Measurements from ENCODE around the gene PLCB4. TPM values are rescaled to one million over a fixed set of nuclear protein-coding genes. Genes with fewer than 3 reads are reported as not detected.

Gene PLCB4
- total RNA-seq, 1 donor from 2014 or later: 20.6 TPM

GRCh38 chr20:9163251-9163650 lies 94.4 kb downstream of the PLCB4 start:
- H3K27ac ChIP-seq: no peak overlapping the region
- no peaks in the 10 kb centered on the region for H3K27me3 ChIP-seq
- Mint-ChIP-seq H3K36me3 (no peaks in the 10 kb centered on the region), H3K4me1 (peaks cover 9% of the 10 kb centered on the region), H3K27ac (no peak overlapping the region), H3K4me3 (no peak overlapping the region), H3K9me3 (no peaks in the 10 kb centered on the region), H3K27me3 (ENCODE audit: insufficient read depth, low read depth) (no peaks in the 10 kb centered on the region)
- H4K20me1 ChIP-seq (ENCODE audit: low read depth): no peaks in the 10 kb centered on the region
- H3K9me3 ChIP-seq (ENCODE audit: low read depth): no peaks in the 10 kb centered on the region
- TF ChIP-seq EZH2phosphoT487 (IDR thresholded peaks at IDR 0.05): no peak
- no peak for TF ChIP-seq EZH2 (IDR thresholded peaks at IDR 0.05)
- TF ChIP-seq CTCF (IDR thresholded peaks at IDR 0.05): no peak
- no peaks in the 10 kb centered on the region for H3K36me3 ChIP-seq
- H3K4me1 ChIP-seq: peaks cover 25% of the 10 kb centered on the region
- peaks cover 8% of the 10 kb centered on the region for H3F3A ChIP-seq (ENCODE audit: low read depth)
- DNase-seq (ENCODE audit: low spot score): no peak
- H3K9ac ChIP-seq: no peak overlapping the region
- H2AFZ ChIP-seq (replicated peaks): no peak overlapping the region
- H3K4me2 ChIP-seq: no peak overlapping the region
- peaks cover 7% of the 10 kb centered on the region for H3K79me2 ChIP-seq (ENCODE audit: low read depth)
- H3K4me3 ChIP-seq: no peak overlapping the region

- peaks cover 8% of the 10 kb centered on the region for H3F3A ChIP-seq (ENCODE audit: low read depth)
- no peak overlapping the region for H3K4me3 ChIP-seq
- H3K4me1 ChIP-seq: peaks cover 25% of the 10 kb centered on the region
- Mint-ChIP-seq H3K4me1 (peaks cover 9% of the 10 kb centered on the region), H3K4me3 (no peak overlapping the region), H3K9me3 (no peaks in the 10 kb centered on the region), H3K27me3 (ENCODE audit: insufficient read depth, low read depth) (no peaks in the 10 kb centered on the region), H3K36me3 (peaks cover 3% of the 10 kb centered on the region), H3K27ac (no peak overlapping the region)
- H3K79me2 ChIP-seq (ENCODE audit: low read depth): peaks cover 7% of the 10 kb centered on the region
- TF ChIP-seq CTCF (IDR thresholded peaks at IDR 0.05) (no peak), EZH2phosphoT487 (IDR thresholded peaks at IDR 0.05) (no peak), EZH2 (IDR thresholded peaks at IDR 0.05) (no peak)
- no peak overlapping the region for H2AFZ ChIP-seq (replicated peaks)
- H3K9ac ChIP-seq: no peak overlapping the region
- H3K27me3 ChIP-seq: no peaks in the 10 kb centered on the region
- H3K36me3 ChIP-seq: no peaks in the 10 kb centered on the region
- no peak overlapping the region for H3K4me2 ChIP-seq
- no peak for DNase-seq (ENCODE audit: low spot score)
- no peak overlapping the region for H3K27ac ChIP-seq
- no peaks in the 10 kb centered on the region for H4K20me1 ChIP-seq (ENCODE audit: low read depth)
- H3K9me3 ChIP-seq (ENCODE audit: low read depth): no peaks in the 10 kb centered on the region
These were observed 95.1 kb downstream of the PLCB4 start for GRCh38 chr20:9163995-9164394.

- H3K36me3 Mint-ChIP-seq: peaks cover 8% of the 10 kb centered on the region
- Histone ChIP-seq H3K9ac (no peak overlapping the region), H3K27me3 (no peaks in the 10 kb centered on the region), H3K36me3 (no peaks in the 10 kb centered on the region), H3K79me2 (ENCODE audit: low read depth) (peaks cover 7% of the 10 kb centered on the region), H3K4me2 (no peak overlapping the region), H4K20me1 (ENCODE audit: low read depth) (no peaks in the 10 kb centered on the region), H3K27ac (no peak overlapping the region), H3F3A (ENCODE audit: low read depth) (peaks cover 8% of the 10 kb centered on the region), H3K9me3 (ENCODE audit: low read depth) (no peaks in the 10 kb centered on the region), H2AFZ (replicated peaks) (no peak overlapping the region), H3K4me1 (peaks cover 19% of the 10 kb centered on the region), H3K4me3 (no peak overlapping the region)
- TF ChIP-seq EZH2 (IDR thresholded peaks at IDR 0.05) (no peak), CTCF (IDR thresholded peaks at IDR 0.05) (no peak), EZH2phosphoT487 (IDR thresholded peaks at IDR 0.05) (no peak)
- peaks cover 6% of the 10 kb centered on the region for H3K4me1 Mint-ChIP-seq
- no peak overlapping the region for H3K27ac Mint-ChIP-seq
- no peak for DNase-seq (ENCODE audit: low spot score)
- no peaks in the 10 kb centered on the region for H3K27me3 Mint-ChIP-seq (ENCODE audit: insufficient read depth, low read depth)
- no peaks in the 10 kb centered on the region for H3K9me3 Mint-ChIP-seq
- H3K4me3 Mint-ChIP-seq: no peak overlapping the region
These were observed 96.4 kb downstream of the PLCB4 start for GRCh38 chr20:9165261-9165660.
